ENCODE data around the gene CDC16. TPM values are rescaled to one million over a fixed set of nuclear protein-coding genes. Genes with fewer than 3 reads are reported as not detected.

The CDC16 gene
- total and polyA plus RNA-seq, 2 of the 13 experiments (the other 11 are each of a cell fraction or from before 2014, with no cell fraction given), result 24.2 to 60.9 TPM

- Histone ChIP-seq H3K79me2 (ENCODE audit: insufficient read depth, low read length) (no peaks in the 10 kb centered on the region), H2AFZ (ENCODE audit: low read length) (no peak overlapping the region), H3K9ac (ENCODE audit: insufficient read depth, low read depth, low read length) (no peak overlapping the region), H3K4me2 (ENCODE audit: low read depth, low read length) (no peak overlapping the region), H3K4me3 (replicated peaks in 1 of 3; ENCODE audit: insufficient read depth in 1 of 3, low read depth in 2 of 3, low read length in 3 of 3) (no peak overlapping the region), H3K27ac (ENCODE audit: extremely low read length, insufficient read depth, low read length) (no peak overlapping the region), H3K27me3 (ENCODE audit: control insufficient read depth in 1 of 2, insufficient read depth in 2 of 2, low read length in 2 of 2) (peaks cover 6 to 47% of the 10 kb centered on the region in 2 experiments), H3K4me1 (ENCODE audit: insufficient read depth, low read length) (no peaks in the 10 kb centered on the region), H4K20me1 (ENCODE audit: insufficient read depth, low read length) (no peaks in the 10 kb centered on the region), H3K9me3 (ENCODE audit: low read length) (no peaks in the 10 kb centered on the region), H3K36me3 (replicated peaks in 1 of 2; ENCODE audit: control insufficient read depth in 1 of 2, insufficient read depth in 2 of 2, low read length in 2 of 2) (no peaks in the 10 kb centered on the region)
- TF ChIP-seq ZNF496 (CRISPR knock-in tag; IDR thresholded peaks at IDR 0.05; ENCODE audit: insufficient replicate concordance) (no peak), ZFAT (CRISPR knock-in tag; conservative IDR thresholded peaks at IDR 0.05) (no peak), CEBPG (CRISPR knock-in tag; IDR thresholded peaks at IDR 0.05) (no peak), JARID2 (CRISPR knock-in tag; IDR thresholded peaks at IDR 0.05; ENCODE audit: insufficient replicate concordance) (no peak), HINFP (CRISPR knock-in tag; IDR thresholded peaks at IDR 0.05; ENCODE audit: low read depth) (no peak), ARNT (IDR thresholded peaks at IDR 0.05) (no peak), THAP9 (CRISPR knock-in tag; IDR thresholded peaks at IDR 0.05; ENCODE audit: borderline replicate concordance) (no peak), BHLHE40 (IDR thresholded peaks at IDR 0.05; ENCODE audit: low read length) (no peak), ZNF512 (CRISPR knock-in tag; IDR thresholded peaks at IDR 0.05) (no peak), ZNF160 (CRISPR knock-in tag; IDR thresholded peaks at IDR 0.05) (no peak), FOXO4 (CRISPR knock-in tag; conservative IDR thresholded peaks at IDR 0.05) (no peak), ARID3A (IDR thresholded peaks at IDR 0.05; ENCODE audit: low read depth, low read length) (no peak), NCOA2 (CRISPR knock-in tag; IDR thresholded peaks at IDR 0.05) (no peak), MAF1 (CRISPR knock-in tag; IDR thresholded peaks at IDR 0.05; ENCODE audit: borderline replicate concordance) (no peak)
- TF ChIP-seq, protein P1, sequence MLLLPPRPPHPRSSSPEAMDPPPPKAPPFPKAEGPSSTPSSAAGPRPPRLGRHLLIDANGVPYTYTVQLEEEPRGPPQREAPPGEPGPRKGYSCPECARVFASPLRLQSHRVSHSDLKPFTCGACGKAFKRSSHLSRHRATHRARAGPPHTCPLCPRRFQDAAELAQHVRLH (CRISPR knock-in tag; IDR thresholded peaks at IDR 0.05; ENCODE audit: borderline replicate concordance, low read depth), result no peak
- ChIA-PET POLR2A (no interaction called here), CTCF (ENCODE audit: low intra/inter-chr PET ratio, low total read pairs) (no interaction called here)
- in situ Hi-C loops (cut with HindIII; ENCODE audit: extremely low pct_ligation_motif_present, low pct_unique_long_range_greater_than_20kb), result loop anchor here (5.0 kb wide), 1 partner anchor 87 kb away; no protein-coding TSS in a partner anchor
- intact Hi-C loops (cut with micrococcal nuclease; ENCODE audit: unreplicated experiment), result no loop called here
- WGBS (ENCODE audit: low lambda C conversion rate), result 10% methylated on average over 4 of the region's 4 CpGs
- DNase-seq (ENCODE audit: low spot score) (no peak), ATAC-seq (no peak), FAIRE-seq (no peak)
- BruUV-seq (replicated peaks), result no TSS peak
These were observed 5.2 kb upstream of the CDC16 start for GRCh38 chr13:114229506-114229905.
